DND-41 (cell line): ENCODE results near the gene TMEM115.

Experiments used
- ATAC-seq: fragments of 200-7000 bp; cut with Tn5 transposase; 3 replicates; pipeline ENCODE4 v1.9.1; 2021; ENCODE audit warnings: low read depth; ENCODE audit not compliant: insufficient read depth
- DNase-seq: peaks from one replicate; pipeline ENCODE4 v3.0.0-alpha.2; 2020
- H2AFZ ChIP-seq: 2 replicates; pipeline ENCODE4 v1.6.0; 2012; ENCODE audit warnings: low read depth, low read length
- H3K27ac ChIP-seq: 2 replicates; pipeline ENCODE4 v1.5.1; 2012; ENCODE audit warnings: low read length, inconsistent platforms
- H3K27me3 ChIP-seq: fragments of 200-600 bp; sonication (generic); 2 replicates; pipeline ENCODE4 v1.6.0; 2012; ENCODE audit warnings: low read length, mild to moderate bottlenecking, inconsistent platforms; ENCODE audit not compliant: insufficient read depth, poor library complexity
- H3K36me3 ChIP-seq: 2 replicates; pipeline ENCODE4 v1.5.1; 2012; ENCODE audit warnings: low read length, inconsistent platforms; ENCODE audit not compliant: insufficient read depth
- H3K4me1 ChIP-seq: 2 replicates; pipeline ENCODE4 v1.5.1; 2012; ENCODE audit warnings: mild to moderate bottlenecking, low read length; ENCODE audit not compliant: insufficient read depth
- H3K4me2 ChIP-seq: 2 replicates; pipeline ENCODE4 v1.6.0; 2012; ENCODE audit warnings: mild to moderate bottlenecking, moderate library complexity, low read length, inconsistent platforms; ENCODE audit not compliant: insufficient read depth
- H3K4me3 ChIP-seq, 2 experiments: fragments of 200-600 bp in 1 of 2; shearing (Covaris generic) in 1 of 2; 2 replicates each; pipeline ENCODE4 v1.5.1; 2012 to 2016; ENCODE audit warnings: inconsistent platforms in 2 of 2, low read length in 2 of 2, mild to moderate bottlenecking in 2 of 2, low read depth in 1 of 2, moderate library complexity in 1 of 2
- H3K79me2 ChIP-seq: 2 replicates; pipeline ENCODE4 v1.6.0; 2012; ENCODE audit warnings: low read length, inconsistent platforms; ENCODE audit not compliant: insufficient read depth
- H3K9ac ChIP-seq: 2 replicates; pipeline ENCODE4 v1.6.0; 2012; ENCODE audit warnings: low read depth, mild to moderate bottlenecking, inconsistent platforms, low read length, moderate library complexity
- H3K9me3 ChIP-seq: 2 replicates; pipeline ENCODE4 v1.5.1; 2012; ENCODE audit warnings: low read length, moderate library complexity, mild to moderate bottlenecking, inconsistent platforms; ENCODE audit not compliant: insufficient read depth, severe bottlenecking
- H4K20me1 ChIP-seq: 2 replicates; pipeline ENCODE4 v1.6.0; 2012; ENCODE audit warnings: low read length; ENCODE audit not compliant: insufficient read depth
- CTCF ChIP-seq: IDR thresholded peaks from 2 replicates; pipeline ENCODE4 v1.5.1; 2012; ENCODE audit warnings: borderline replicate concordance, low read length, moderate library complexity, mild to moderate bottlenecking; ENCODE audit not compliant: poor library complexity, severe bottlenecking; ENCODE audit errors: extremely low read depth
- EZH2 ChIP-seq: IDR thresholded peaks from 3 replicates; pipeline ENCODE4 v1.6.1; 2012; ENCODE audit warnings: borderline replicate concordance, low read depth, mild to moderate bottlenecking, moderate library complexity, low read length, inconsistent platforms; ENCODE audit not compliant: severe bottlenecking

TMEM115 gene

GRCh38 chr3:50323614-50324199, 35.6 kb downstream of the TMEM115 start:
- DNase-seq = no peak
- Histone ChIP-seq H3K9ac (peak overlapping the region; percentile 2; the same call in 1 of the 2 replicates), H3K9me3 (no peaks in the 10 kb centered on the region), H3K79me2 (peaks cover 44% of the 10 kb centered on the region), H3K4me2 (no peak overlapping the region), H4K20me1 (peaks cover 18% of the 10 kb centered on the region; the same call in 1 of the 2 replicates), H3K27me3 (no peaks in the 10 kb centered on the region), H3K36me3 (peaks cover 42% of the 10 kb centered on the region), H2AFZ (no peak overlapping the region), H3K27ac (no peak overlapping the region), H3K4me1 (peaks cover 58% of the 10 kb centered on the region), H3K4me3 (no peak overlapping the region)
- no peak for TF ChIP-seq EZH2
- TF ChIP-seq CTCF = no peak
- no peak for ATAC-seq

GRCh38 chr3:50323092-50323600, 36.2 kb downstream of the TMEM115 start:
- ATAC-seq (no peak), DNase-seq (no peak)
- Histone ChIP-seq H3K27ac (no peak overlapping the region), H2AFZ (no peak overlapping the region), H3K4me3 (no peak overlapping the region), H3K79me2 (peaks cover 47% of the 10 kb centered on the region), H3K27me3 (no peaks in the 10 kb centered on the region), H3K36me3 (peaks cover 47% of the 10 kb centered on the region), H3K4me1 (peaks cover 57% of the 10 kb centered on the region), H3K9ac (no peak overlapping the region), H4K20me1 (peaks cover 19% of the 10 kb centered on the region; the same call in 1 of the 2 replicates), H3K4me2 (no peak overlapping the region), H3K9me3 (no peaks in the 10 kb centered on the region)
- no peak for TF ChIP-seq EZH2
- TF ChIP-seq CTCF = no peak

- H3K9ac ChIP-seq = peak within 1 kb of the TSS; percentile 62
- ATAC-seq = no peak
- H3K9me3 ChIP-seq = no peaks in the 10 kb centered on the region
- H3K36me3 ChIP-seq = peaks cover 51% of the 10 kb centered on the region
- H2AFZ ChIP-seq = peak within 1 kb of the TSS; percentile 100
- peak within 1 kb of the TSS; percentile 100 for H3K27ac ChIP-seq
- peaks cover 61% of the 10 kb centered on the region for H3K4me1 ChIP-seq
- H4K20me1 ChIP-seq = peaks cover 19% of the 10 kb centered on the region; the same call in 1 of the 2 replicates
- TF ChIP-seq EZH2 (no peak), CTCF (no peak)
- no peak for DNase-seq
- peaks cover 42% of the 10 kb centered on the region for H3K79me2 ChIP-seq
- peak within 1 kb of the TSS; percentile 78 for H3K4me2 ChIP-seq
- peak within 1 kb of the TSS; percentile 44 to 74 for H3K4me3 ChIP-seq
- no peaks in the 10 kb centered on the region for H3K27me3 ChIP-seq
Observed at GRCh38 chr3:50322386-50323091, 36.8 kb downstream of the TMEM115 start, which contains the start of gene HYAL2. HYAL2 (minus strand) TSS chr3:50322745; CDS start chr3:50320489, 2,256 bp downstream.
